IMR-90 (cell line): ENCODE results near the gene NIF3L1. TPM values are rescaled to one million over a fixed set of nuclear protein-coding genes. Genes with fewer than 3 reads are reported as not detected.

Source experiments
- ATAC-seq: fragments of 200-7000 bp; cut with Tn5 transposase; 2 replicates; pipeline ENCODE4 v1.9.1; 2020; ENCODE audit warnings: low read depth, mild to moderate bottlenecking, moderate library complexity
- BruUV-seq: library from RNA; stranded (reverse); fragments of 400-500 nt; replicated peaks from 2 replicates; lab custom pipeline; 2021; lab: Mats Ljungman, UMichigan
- CTCF ChIA-PET: fragments of 300-600 bp; formaldehyde crosslinking; extraction: SDS; loops from one replicate; lab custom pipeline; 2021; ENCODE audit warnings: antibody characterized with exemption; lab: Yijun Ruan, JAX
- POLR2A ChIA-PET: fragments of 300-600 bp; sonication (Branson Sonifier 250); formaldehyde crosslinking; loops from one replicate; lab custom pipeline; 2022; ENCODE audit warnings: antibody characterized with exemption; ENCODE audit not compliant: unreplicated experiment; lab: Charles Lee
- DNase-seq: peaks from one replicate; pipeline ENCODE4 v3.0.0; 2013
- H2AFZ ChIP-seq: replicated peaks from 2 replicates; pipeline ENCODE3; 2013; ENCODE audit warnings: low read length, mild to moderate bottlenecking; ENCODE audit not compliant: poor library complexity
- H2AK5ac ChIP-seq: 2 replicates; pipeline ENCODE4 v1.6.1; 2013; ENCODE audit warnings: low read depth, low read length, inconsistent platforms
- H2AK9ac ChIP-seq: replicated peaks from 2 replicates; pipeline ENCODE3; 2013; ENCODE audit warnings: mild to moderate bottlenecking, low read depth, low read length, moderate library complexity; ENCODE audit not compliant: poor library complexity
- H2BK120ac ChIP-seq: 2 replicates; pipeline ENCODE4 v1.6.1; 2013; ENCODE audit warnings: low read depth, low read length, inconsistent platforms
- H2BK15ac ChIP-seq: 3 replicates; pipeline ENCODE4 v1.6.1; 2013; ENCODE audit warnings: low read depth, low read length, inconsistent platforms
- H2BK20ac ChIP-seq: 2 replicates; pipeline ENCODE4 v1.6.1; 2013; ENCODE audit warnings: low read depth, mild to moderate bottlenecking, inconsistent platforms, low read length, moderate library complexity
- H2BK5ac ChIP-seq: 2 replicates; pipeline ENCODE4 v1.6.1; 2013; ENCODE audit warnings: mild to moderate bottlenecking, low read depth, low read length, inconsistent platforms; ENCODE audit not compliant: poor library complexity, severe bottlenecking
- H3K14ac ChIP-seq: replicated peaks from 2 replicates; pipeline ENCODE4 v1.6.1; 2013; ENCODE audit warnings: low read depth, low read length, inconsistent platforms
- H3K18ac ChIP-seq: 2 replicates; pipeline ENCODE4 v1.6.1; 2013; ENCODE audit warnings: low read depth, low read length, control low read depth
- H3K23ac ChIP-seq: 2 replicates; pipeline ENCODE4 v1.6.1; 2013; ENCODE audit warnings: low read depth, low read length, inconsistent platforms
- H3K27ac ChIP-seq: 2 replicates; pipeline ENCODE4 v1.5.1; 2013; ENCODE audit warnings: mild to moderate bottlenecking, control low read depth, low read length; ENCODE audit not compliant: insufficient read depth
- H3K27me3 ChIP-seq: 2 replicates; pipeline ENCODE4 v1.6.1; 2013; ENCODE audit warnings: low read length; ENCODE audit not compliant: control insufficient read depth, insufficient read depth
- H3K36me3 ChIP-seq: 2 replicates; pipeline ENCODE4 v1.6.1; 2013; ENCODE audit warnings: low read length, mixed read lengths; ENCODE audit not compliant: control insufficient read depth, insufficient read depth
- H3K4ac ChIP-seq: 2 replicates; pipeline ENCODE4 v1.6.1; 2013; ENCODE audit warnings: low read depth, low read length, inconsistent platforms
- H3K4me1 ChIP-seq: 2 replicates; pipeline ENCODE4 v1.6.1; 2013; ENCODE audit warnings: low read length, mixed read lengths; ENCODE audit not compliant: control insufficient read depth, insufficient read depth
- H3K4me2 ChIP-seq: 2 replicates; pipeline ENCODE4 v1.6.1; 2013; ENCODE audit warnings: low read depth, mild to moderate bottlenecking, control low read depth, low read length, moderate library complexity
- H3K4me3 ChIP-seq: 2 replicates; pipeline ENCODE4 v1.5.1; 2013; ENCODE audit warnings: low read depth, mild to moderate bottlenecking, control low read depth, low read length, moderate library complexity; ENCODE audit not compliant: insufficient read depth
- H3K56ac ChIP-seq: 2 replicates; pipeline ENCODE4 v1.6.1; 2013; ENCODE audit warnings: low read length, inconsistent platforms; ENCODE audit not compliant: insufficient read depth; ENCODE audit errors: extremely low read depth
- H3K79me1 ChIP-seq, 2 experiments: 2 replicates each; pipeline ENCODE4 v1.6.1; 2013; ENCODE audit warnings: low read length in 2 of 2, inconsistent platforms in 1 of 2, low read depth in 1 of 2
- H3K9ac ChIP-seq: 2 replicates; pipeline ENCODE4 v1.6.1; 2013; ENCODE audit warnings: low read depth, low read length, control low read depth
- H3K9me1 ChIP-seq: 2 replicates; pipeline ENCODE4 v1.6.1; 2013; ENCODE audit warnings: low read length, inconsistent platforms; ENCODE audit not compliant: insufficient read depth
- H3K9me3 ChIP-seq: 2 replicates; pipeline ENCODE4 v1.6.1; 2013; ENCODE audit warnings: low read length; ENCODE audit not compliant: control insufficient read depth, insufficient read depth
- H4K20me1 ChIP-seq: 2 replicates; pipeline ENCODE4 v1.6.1; 2013; ENCODE audit warnings: low read length, inconsistent platforms; ENCODE audit not compliant: insufficient read depth
- H4K5ac ChIP-seq: 2 replicates; pipeline ENCODE4 v1.6.1; 2013; ENCODE audit warnings: mild to moderate bottlenecking, low read depth, low read length, control low read depth
- H4K8ac ChIP-seq, 2 experiments: 2 replicates each; pipeline ENCODE4 v1.6.1; 2013; ENCODE audit warnings: low read depth in 2 of 2, low read length in 2 of 2, control low read depth in 1 of 2, inconsistent platforms in 1 of 2
- H4K91ac ChIP-seq: 2 replicates; pipeline ENCODE4 v1.6.1; 2013; ENCODE audit warnings: low read depth, low read length, inconsistent platforms; ENCODE audit not compliant: insufficient read depth
- CEBPB ChIP-seq: IDR thresholded peaks from 2 replicates; pipeline ENCODE4 v1.6.1; 2012; ENCODE audit warnings: low read depth, low read length, improper control_type of control experiment
- MAZ ChIP-seq: IDR thresholded peaks from 2 replicates; pipeline ENCODE4 v1.6.1; 2012; ENCODE audit warnings: low read depth, mild to moderate bottlenecking, low read length, improper control_type of control experiment, moderate library complexity, borderline replicate concordance
- NFE2L2 ChIP-seq: fragments of 150-350 bp; IDR thresholded peaks from 2 replicates; pipeline ENCODE4 v1.6.1; 2016; ENCODE audit warnings: low read depth, mild to moderate bottlenecking, low read length
- RAD21 ChIP-seq: IDR thresholded peaks from 2 replicates; pipeline ENCODE4 v1.6.1; 2012; ENCODE audit warnings: low read length, improper control_type of control experiment
- WGBS, 2 experiments: methylation state at CpG; one replicate each; pipeline versions ENCODE4 v1.1.5 to v1.1.7; 2013; ENCODE audit warnings: missing lambda C conversion rate in 2 of 2; ENCODE audit not compliant: insufficient read length in 1 of 2; ENCODE audit errors: extremely low coverage in 2 of 2; 5-methylcytosine and 5-hydroxymethylcytosine counted together
- dilution Hi-C: fragments of 300-500 bp; cut with HindIII; formaldehyde crosslinking; loops from one replicate; pipeline ENCODE4 v1.14.3; 2018; ENCODE audit warnings: low sequenced_read_pairs; ENCODE audit not compliant: unreplicated experiment
- in situ Hi-C: fragments of 300-500 bp; cut with MboI; formaldehyde crosslinking; loops from 3 replicates; pipeline ENCODE4 v1.14.3; 2019; ENCODE audit warnings: low sequenced_read_pairs, inconsistent platforms, mixed read lengths
- intact Hi-C: fragments of 100-400 bp; cut with micrococcal nuclease; formaldehyde crosslinking; loops from 2 replicates; pipeline ENCODE4 v1.10.0; 2022
- polyA plus RNA-seq, 3 experiments: library from polyadenylated mRNA; depleted of rRNA; stranded (reverse); fragments of >200 nt; gene quantifications; 2 replicates each; pipeline ENCODE4 v1.2.3, GENCODE V29; 2012; ENCODE audit warnings: low replicate concordance in 1 of 3
- total RNA-seq: library from RNA; depleted of rRNA; stranded (reverse); fragments of >200 nt; gene quantifications from 2 replicates; pipeline ENCODE4 v1.2.3, GENCODE V29; 2012
- TF ChIP-seq, protein P1 (sequence below): conservative IDR thresholded peaks from 2 replicates; pipeline ENCODE4 v1.5.1; 2012; ENCODE audit warnings: mild to moderate bottlenecking, low read depth, low read length, improper control_type of control experiment

NIF3L1 gene
- total and polyA plus RNA-seq, 2 of the 4 experiments (the other 2 are of a cell fraction): 43.0 to 54.6 TPM

GRCh38 chr2:200939832-200940231 lies 50.7 kb downstream of the NIF3L1 start:
- no peak overlapping the region for H2BK120ac ChIP-seq
- H3K9me3 ChIP-seq: no peaks in the 10 kb centered on the region
- no peak overlapping the region for H3K18ac ChIP-seq
- H4K8ac ChIP-seq: no peak overlapping the region
- in situ Hi-C loops: no loop called here
- no peak overlapping the region for H2BK5ac ChIP-seq
- H3K27me3 ChIP-seq: no peaks in the 10 kb centered on the region
- no TSS peak for BruUV-seq
- H2BK15ac ChIP-seq: no peak overlapping the region
- H3K9me1 ChIP-seq: peaks cover 3% of the 10 kb centered on the region
- no peak overlapping the region for H3K23ac ChIP-seq
- H4K91ac ChIP-seq: no peak overlapping the region
- dilution Hi-C loops: no loop called here
- no peak overlapping the region for H3K4me3 ChIP-seq
- H3K56ac ChIP-seq: no peak overlapping the region
- peaks cover 3% of the 10 kb centered on the region for H3K4me1 ChIP-seq
- no CpG with 5 or more reads among the region's 1 CpG for WGBS, 2 experiments
- H2BK20ac ChIP-seq: no peak overlapping the region
- no peak overlapping the region for H2AFZ ChIP-seq
- DNase-seq: no peak
- no peak overlapping the region for H2AK5ac ChIP-seq
- H3K79me1 ChIP-seq: peaks cover 0 to 3% of the 10 kb centered on the region in 2 experiments; a peak in 1 of 4 replicates
- H3K9ac ChIP-seq: no peak overlapping the region
- TF ChIP-seq NFE2L2 (no peak), CEBPB (no peak), RAD21 (no peak), MAZ (no peak)
- TF ChIP-seq, protein P1, sequence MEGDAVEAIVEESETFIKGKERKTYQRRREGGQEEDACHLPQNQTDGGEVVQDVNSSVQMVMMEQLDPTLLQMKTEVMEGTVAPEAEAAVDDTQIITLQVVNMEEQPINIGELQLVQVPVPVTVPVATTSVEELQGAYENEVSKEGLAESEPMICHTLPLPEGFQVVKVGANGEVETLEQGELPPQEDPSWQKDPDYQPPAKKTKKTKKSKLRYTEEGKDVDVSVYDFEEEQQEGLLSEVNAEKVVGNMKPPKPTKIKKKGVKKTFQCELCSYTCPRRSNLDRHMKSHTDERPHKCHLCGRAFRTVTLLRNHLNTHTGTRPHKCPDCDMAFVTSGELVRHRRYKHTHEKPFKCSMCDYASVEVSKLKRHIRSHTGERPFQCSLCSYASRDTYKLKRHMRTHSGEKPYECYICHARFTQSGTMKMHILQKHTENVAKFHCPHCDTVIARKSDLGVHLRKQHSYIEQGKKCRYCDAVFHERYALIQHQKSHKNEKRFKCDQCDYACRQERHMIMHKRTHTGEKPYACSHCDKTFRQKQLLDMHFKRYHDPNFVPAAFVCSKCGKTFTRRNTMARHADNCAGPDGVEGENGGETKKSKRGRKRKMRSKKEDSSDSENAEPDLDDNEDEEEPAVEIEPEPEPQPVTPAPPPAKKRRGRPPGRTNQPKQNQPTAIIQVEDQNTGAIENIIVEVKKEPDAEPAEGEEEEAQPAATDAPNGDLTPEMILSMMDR: no peak
- intact Hi-C loops: loop anchor here (5.0 kb wide), 1 partner anchor 52 kb away; no protein-coding TSS in a partner anchor
- no peak overlapping the region for H3K4ac ChIP-seq
- no peak overlapping the region for H2AK9ac ChIP-seq
- no peak for ATAC-seq
- H3K4me2 ChIP-seq: no peak overlapping the region
- ChIA-PET POLR2A (no interaction called here), CTCF (no interaction called here)
- H3K27ac ChIP-seq: no peak overlapping the region
- H3K14ac ChIP-seq: no peak overlapping the region
- H4K20me1 ChIP-seq: no peaks in the 10 kb centered on the region
- no peak overlapping the region for H4K5ac ChIP-seq
- H3K36me3 ChIP-seq: peaks cover 21% of the 10 kb centered on the region
